H1 (cell line): ENCODE measurements around the gene SLC6A12. TPM values are rescaled to one million over a fixed set of nuclear protein-coding genes. Genes with fewer than 3 reads are reported as not detected.

Experiments used
- CTCF ChIA-PET: fragments of 300-600 bp; sonication (Branson Sonifier 250); formaldehyde crosslinking; loops from one replicate; lab custom pipeline; 2021; ENCODE audit not compliant: partially characterized antibody; lab: Charles Lee
- POLR2A ChIA-PET: fragments of 300-600 bp; sonication (Branson Sonifier 250); formaldehyde crosslinking; loops from one replicate; lab custom pipeline; 2021; ENCODE audit warnings: inconsistent platforms; ENCODE audit not compliant: partially characterized antibody; lab: Charles Lee
- DNase-seq, 2 experiments: peaks; one replicate each; pipeline versions ENCODE4 v3.0.0 to v3.0.0-alpha.2; 2010 to 2022; ENCODE audit warnings: low spot score in 2 of 2, low read depth in 1 of 2, mixed read lengths in 1 of 2
- FAIRE-seq: peaks from 2 replicates; lab custom pipeline; 2011; peaks lifted over from hg19 to GRCh38; lab: Jason Lieb, UNC
- H2AFZ ChIP-seq: 2 replicates; pipeline ENCODE4 v1.8.1; 2012; ENCODE audit warnings: low read length, inconsistent platforms
- H2AK5ac ChIP-seq: 2 replicates; pipeline ENCODE4 v1.6.1; 2013; ENCODE audit warnings: low read depth, low read length
- H2BK120ac ChIP-seq: replicated peaks from 2 replicates; pipeline ENCODE3; 2013; ENCODE audit warnings: low read depth, low read length, inconsistent platforms
- H2BK12ac ChIP-seq: 2 replicates; pipeline ENCODE4 v1.6.1; 2013; ENCODE audit warnings: low read depth, low read length
- H2BK15ac ChIP-seq: 2 replicates; pipeline ENCODE4 v1.6.1; 2013; ENCODE audit warnings: low read length
- H2BK20ac ChIP-seq: 2 replicates; pipeline ENCODE4 v1.6.1; 2013; ENCODE audit warnings: low read length
- H2BK5ac ChIP-seq: 2 replicates; pipeline ENCODE4 v1.6.1; 2013; ENCODE audit warnings: low read depth, low read length
- H3K14ac ChIP-seq: 2 replicates; pipeline ENCODE4 v1.6.1; 2013; ENCODE audit warnings: inconsistent platforms; ENCODE audit not compliant: insufficient read length
- H3K18ac ChIP-seq: 2 replicates; pipeline ENCODE4 v1.6.1; 2013; ENCODE audit warnings: low read length; ENCODE audit errors: extremely low read depth
- H3K23ac ChIP-seq: 2 replicates; pipeline ENCODE4 v1.6.1; 2013; ENCODE audit warnings: inconsistent platforms; ENCODE audit not compliant: insufficient read length
- H3K23me2 ChIP-seq: 2 replicates; pipeline ENCODE4 v1.6.1; 2013; ENCODE audit warnings: low read depth, low read length
- H3K27ac ChIP-seq: 2 replicates; pipeline ENCODE4 v1.6.1; 2011; ENCODE audit warnings: low read depth, low read length, inconsistent platforms
- H3K27me3 ChIP-seq, 4 experiments: replicated peaks in 1 of 4; 1 replicate in 1 of 4; 2 replicates in 3 of 4; pipeline versions ENCODE4 v1.6.1 to v1.8.1; 2011 to 2013; ENCODE audit warnings: low read length in 3 of 4, mild to moderate bottlenecking in 3 of 4, inconsistent platforms in 2 of 4, mixed read lengths in 2 of 4, moderate library complexity in 1 of 4; ENCODE audit not compliant: control insufficient read depth in 3 of 4, insufficient read depth in 3 of 4; ENCODE audit errors: extremely low read depth in 1 of 4
- H3K36me3 ChIP-seq, 4 experiments: 2 replicates each; pipeline versions ENCODE4 v1.6.1 to v1.8.1; 2011 to 2013; ENCODE audit warnings: mild to moderate bottlenecking in 4 of 4, low read length in 3 of 4, moderate library complexity in 2 of 4, control low read depth in 1 of 4, inconsistent platforms in 1 of 4; ENCODE audit not compliant: insufficient read depth in 4 of 4, control insufficient read depth in 2 of 4
- H3K4ac ChIP-seq: replicated peaks from 2 replicates; pipeline ENCODE3; 2013; ENCODE audit warnings: low read length, low read depth, mixed read lengths, inconsistent platforms; ENCODE audit not compliant: insufficient read length
- H3K4me1 ChIP-seq, 4 experiments: replicated peaks in 1 of 4; 1 replicate in 1 of 4; 2 replicates in 3 of 4; pipeline versions ENCODE4 v1.6.1 to v1.8.1; 2011 to 2013; ENCODE audit warnings: low read length in 3 of 4, inconsistent platforms in 2 of 4, mixed read lengths in 1 of 4; ENCODE audit not compliant: insufficient read depth in 4 of 4, control insufficient read depth in 3 of 4
- H3K4me2 ChIP-seq, 2 experiments: 2 replicates each; pipeline versions ENCODE4 v1.6.1 to v1.8.1; 2011 to 2013; ENCODE audit warnings: low read depth in 2 of 2, low read length in 2 of 2, control low read depth in 1 of 2, inconsistent platforms in 1 of 2, mild to moderate bottlenecking in 1 of 2; ENCODE audit not compliant: insufficient read depth in 1 of 2
- H3K4me3 ChIP-seq, 4 experiments: fragments of 200-600, 300-600 bp in 1 of 4; sonication (generic), shearing (Covaris generic), sonication (Bioruptor Twin) in 1 of 4; 2 replicates each; pipeline versions ENCODE4 v1.5.1 to v1.8.1; 2011 to 2016; ENCODE audit warnings: low read length in 4 of 4, low read depth in 3 of 4, control low read depth in 2 of 4, inconsistent platforms in 2 of 4, mild to moderate bottlenecking in 2 of 4, mixed read lengths in 1 of 4, moderate library complexity in 1 of 4; ENCODE audit not compliant: insufficient read depth in 2 of 4; ENCODE audit errors: extremely low read depth in 1 of 4
- H3K56ac ChIP-seq: replicated peaks from 2 replicates; pipeline ENCODE3; 2013; ENCODE audit warnings: low read depth, mild to moderate bottlenecking, mixed read lengths, low read length, inconsistent platforms; ENCODE audit not compliant: insufficient read length
- H3K79me1 ChIP-seq: 2 replicates; pipeline ENCODE4 v1.6.1; 2013; ENCODE audit warnings: low read depth, low read length, control low read depth
- H3K79me2 ChIP-seq, 2 experiments: 2 replicates each; pipeline versions ENCODE4 v1.6.1 to v1.8.1; 2012 to 2013; ENCODE audit warnings: low read length in 2 of 2, mild to moderate bottlenecking in 2 of 2, inconsistent platforms in 1 of 2; ENCODE audit not compliant: insufficient read depth in 2 of 2, control insufficient read depth in 1 of 2
- H3K9ac ChIP-seq, 4 experiments: replicated peaks in 1 of 4; 1 replicate in 1 of 4; 2 replicates in 3 of 4; pipeline versions ENCODE4 v1.6.1 to v1.8.1; 2011 to 2013; ENCODE audit warnings: low read depth in 3 of 4, low read length in 3 of 4, control low read depth in 2 of 4, mild to moderate bottlenecking in 2 of 4, moderate library complexity in 2 of 4, inconsistent platforms in 1 of 4; ENCODE audit errors: extremely low read depth in 1 of 4
- H3K9me3 ChIP-seq, 2 experiments: 2 replicates each; pipeline versions ENCODE4 v1.6.1 to v1.8.1; 2012 to 2013; ENCODE audit warnings: mild to moderate bottlenecking in 2 of 2, moderate library complexity in 2 of 2, control low read depth in 1 of 2, inconsistent platforms in 1 of 2, low read depth in 1 of 2, low read length in 1 of 2, mixed read lengths in 1 of 2; ENCODE audit not compliant: insufficient read depth in 2 of 2
- H4K20me1 ChIP-seq, 2 experiments: replicated peaks in 1 of 2; 2 replicates each; pipeline versions ENCODE3 to v1.8.1; 2011 to 2013; ENCODE audit warnings: inconsistent platforms in 2 of 2, low read length in 2 of 2, mild to moderate bottlenecking in 1 of 2; ENCODE audit not compliant: insufficient read depth in 2 of 2, control insufficient read depth in 1 of 2
- H4K5ac ChIP-seq: 2 replicates; pipeline ENCODE4 v1.6.1; 2013; ENCODE audit warnings: low read length, low read depth, mixed read lengths, inconsistent platforms; ENCODE audit not compliant: insufficient read length
- H4K8ac ChIP-seq: 2 replicates; pipeline ENCODE4 v1.8.0; 2013; ENCODE audit warnings: mild to moderate bottlenecking, moderate library complexity, low read length, inconsistent platforms; ENCODE audit not compliant: insufficient read depth; ENCODE audit errors: extremely low read depth
- H4K91ac ChIP-seq: replicated peaks from 2 replicates; pipeline ENCODE3; 2013; ENCODE audit warnings: low read length, mixed read lengths, inconsistent platforms; ENCODE audit not compliant: insufficient read length
- BACH1 ChIP-seq: IDR thresholded peaks from 2 replicates; pipeline ENCODE4 v1.6.1; 2012; ENCODE audit warnings: low read length, improper control_type of control experiment
- CEBPB ChIP-seq: IDR thresholded peaks from 2 replicates; pipeline ENCODE4 v1.6.1; 2012; ENCODE audit warnings: low read depth, low read length
- CHD2 ChIP-seq: IDR thresholded peaks from 2 replicates; pipeline ENCODE4 v1.6.1; 2012; ENCODE audit warnings: low read length, improper control_type of control experiment
- EZH2 ChIP-seq: fragments of 200-600 bp; sonication (generic); IDR thresholded peaks from 2 replicates; pipeline ENCODE4 v1.7.1; 2012; ENCODE audit warnings: low read depth, mild to moderate bottlenecking, moderate library complexity, low read length, inconsistent platforms; ENCODE audit not compliant: severe bottlenecking
- FOSL1 ChIP-seq: IDR thresholded peaks from 2 replicates; pipeline ENCODE4 v1.6.1; 2011; ENCODE audit warnings: mild to moderate bottlenecking, low read depth, low read length, moderate library complexity; ENCODE audit not compliant: insufficient read depth
- GABPA ChIP-seq: IDR thresholded peaks from 2 replicates; pipeline ENCODE4 v1.6.1; 2011; ENCODE audit warnings: mild to moderate bottlenecking, low read length, moderate library complexity, borderline replicate concordance; ENCODE audit not compliant: insufficient read depth
- KDM5A ChIP-seq: fragments of 200-600 bp; IDR thresholded peaks from 2 replicates; pipeline ENCODE4 v1.7.1; 2012; ENCODE audit warnings: mild to moderate bottlenecking, low read length, inconsistent platforms, mixed read lengths
- NANOG ChIP-seq: IDR thresholded peaks from 2 replicates; pipeline ENCODE4 v1.6.1; 2011; ENCODE audit warnings: low read length, low read depth, mild to moderate bottlenecking, inconsistent platforms; ENCODE audit not compliant: insufficient read depth, poor library complexity, severe bottlenecking
- POLR2A ChIP-seq, 2 experiments: IDR thresholded peaks; 1 replicate in 1 of 2; 2 replicates in 1 of 2; pipeline ENCODE4 v1.6.1; 2011; ENCODE audit warnings: low read depth in 2 of 2, low read length in 2 of 2, mild to moderate bottlenecking in 2 of 2; ENCODE audit errors: control extremely low read depth in 1 of 2
- RNF2 ChIP-seq: fragments of 200-900, 300-1000 bp; sonication (generic); IDR thresholded peaks from 2 replicates; pipeline ENCODE4 v1.7.1; 2016; ENCODE audit warnings: borderline replicate concordance, low read depth, mild to moderate bottlenecking, antibody characterized with exemption, low read length; ENCODE audit not compliant: poor library complexity, severe bottlenecking; ENCODE audit errors: missing control alignments
- SIN3A ChIP-seq, 2 experiments: IDR thresholded peaks in 1 of 2; conservative IDR thresholded peaks in 1 of 2; 2 replicates each; pipeline ENCODE4 v1.6.1; 2011 to 2012; ENCODE audit warnings: low read length in 2 of 2, improper control_type of control experiment in 1 of 2, low read depth in 1 of 2, mild to moderate bottlenecking in 1 of 2
- SP1 ChIP-seq: IDR thresholded peaks from 2 replicates; pipeline ENCODE4 v1.6.1; 2011; ENCODE audit warnings: low read depth, low read length
- SP4 ChIP-seq: IDR thresholded peaks from 2 replicates; pipeline ENCODE4 v1.6.1; 2012; ENCODE audit warnings: low read length, inconsistent platforms
- TAF7 ChIP-seq: optimal IDR thresholded peaks from 2 replicates; pipeline ENCODE3; 2011; ENCODE audit warnings: low read depth, mild to moderate bottlenecking, inconsistent platforms, low read length, moderate library complexity, borderline replicate concordance
- ZNF274 ChIP-seq: IDR thresholded peaks from 2 replicates; pipeline ENCODE4 v1.7.0; 2012; ENCODE audit warnings: low read length, borderline replicate concordance; ENCODE audit errors: extremely low read depth
- WGBS, 2 experiments: shearing (Covaris generic) in 1 of 2; methylation state at CpG; one replicate each; pipeline versions ENCODE4 v1.1.6 to v1.1.7; 2013 to 2015; ENCODE audit warnings: low lambda C conversion rate in 2 of 2, mixed read lengths in 2 of 2, inconsistent platforms in 1 of 2, low coverage in 1 of 2, missing lambda C conversion rate in 1 of 2; ENCODE audit not compliant: insufficient replicate concordance in 2 of 2, insufficient coverage in 1 of 2, insufficient read length in 1 of 2; ENCODE audit errors: extremely low coverage in 1 of 2, missing lambda C conversion rate in 1 of 2; 5-methylcytosine and 5-hydroxymethylcytosine counted together
- polyA plus RNA-seq, 7 experiments: library from polyadenylated mRNA; depleted of rRNA in 3 of 7; stranded (reverse) in 5 of 7; unstranded in 2 of 7; fragments of >200 nt in 5 of 7; fragments of 200-250 nt in 2 of 7; gene quantifications; 1 replicate in 5 of 7; 2 replicates in 1 of 7; 4 replicates in 1 of 7; pipeline versions ENCODE4 v1.2.1 to v1.2.3, GENCODE V29; 2011 to 2013; ENCODE audit warnings: missing spikeins in 2 of 7, mixed read lengths in 2 of 7
- total RNA-seq: library from RNA; stranded (reverse); fragmentation: NEBNext Ultra II Directional; extraction: Animal tissue kit (Norgen Biotek cat#: 25700); gene quantifications from 2 replicates; pipeline ENCODE4 v1.2.1, GENCODE V29; 2021

The SLC6A12 gene
- total and polyA plus RNA-seq, 2 of the 8 experiments (the other 6 are each of a cell fraction or from before 2014, with no cell fraction given), result 0.70 to 1.1 TPM

DNA sequence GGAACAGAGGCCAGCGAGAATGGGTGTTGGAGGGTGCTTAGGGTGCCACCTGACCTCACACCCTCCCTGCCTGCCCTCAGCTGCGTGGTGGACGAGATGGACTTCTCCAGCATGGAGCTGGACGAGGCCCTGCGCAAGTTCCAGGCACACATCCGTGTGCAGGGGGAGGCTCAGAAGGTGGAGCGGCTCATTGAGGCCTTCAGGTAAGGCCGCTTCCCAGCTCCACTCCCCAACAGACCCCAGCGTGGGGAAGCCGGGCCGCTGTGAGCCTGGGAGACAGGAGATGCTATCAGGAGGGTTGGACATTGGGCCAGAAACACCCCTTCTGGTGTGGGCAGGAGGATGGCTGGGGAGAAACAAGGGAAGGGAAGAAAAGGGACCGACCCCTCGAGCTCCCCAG, 57.0 kb downstream of the SLC6A12 start:
- Histone ChIP-seq H2BK12ac (no peak overlapping the region), H3K14ac (no peak overlapping the region), H3K4ac (no peak overlapping the region), H3K23ac (no peak overlapping the region), H3K27me3 (no peaks in the 10 kb centered on the region), H3K4me1 (peaks cover 0 to 9% (median 2%) of the 10 kb centered on the region in 4 experiments; a peak in 5 of 7 replicates), H4K8ac (no peak overlapping the region), H3K36me3 (no peaks in the 10 kb centered on the region), H3K79me1 (no peaks in the 10 kb centered on the region)
- ChIA-PET CTCF (interaction anchor here (4.0 to 6.6 kb wide), 2 partner anchors 12 to 63 kb away, joined by 14 to 39 read pairs; no protein-coding TSS in a partner anchor), POLR2A (no interaction called here)
- FAIRE-seq (no peak), DNase-seq (no peak)
- no peak for TF ChIP-seq SIN3A (conservative IDR thresholded peaks at IDR 0.05 in 1 of 2, IDR thresholded peaks at IDR 0.05 in 1 of 2; ENCODE audit: low read depth in 1 of 2, low read length in 2 of 2)
- no peak for TF ChIP-seq ZNF274
- no peak for TF ChIP-seq TAF7
- no peak for TF ChIP-seq CEBPB
- TF ChIP-seq NANOG, result no peak
- no peak for TF ChIP-seq RNF2
- TF ChIP-seq SP1, result no peak
- no peak for TF ChIP-seq FOSL1
- TF ChIP-seq GABPA, result no peak
- TF ChIP-seq SP4, result no peak
- no peak for TF ChIP-seq POLR2A (IDR thresholded peaks at IDR 0.05; ENCODE audit: control extremely low read depth in 1 of 2, low read depth in 2 of 2, low read length in 2 of 2)
- TF ChIP-seq CHD2, result no peak
- TF ChIP-seq KDM5A, result no peak
- no peak for TF ChIP-seq BACH1
- TF ChIP-seq EZH2, result no peak
- TF ChIP-seq, all 59 proteins: peak for 0
- Histone ChIP-seq H2BK15ac (no peak overlapping the region), H2BK5ac (no peak overlapping the region), H2AK5ac (no peak overlapping the region), H3K4me3 (no peak overlapping the region), H2BK120ac (no peak overlapping the region), H3K18ac (no peak overlapping the region), H2BK20ac (no peak overlapping the region), H3K56ac (no peak overlapping the region), H4K20me1 (no peaks in the 10 kb centered on the region), H2AFZ (no peak overlapping the region), H4K5ac (no peak overlapping the region), H3K9ac (no peak overlapping the region), H3K23me2 (no peaks in the 10 kb centered on the region), H3K27ac (no peak overlapping the region), H3K9me3 (no peaks in the 10 kb centered on the region), H4K91ac (no peak overlapping the region), H3K79me2 (no peaks in the 10 kb centered on the region), H3K4me2 (no peak overlapping the region)
- 95% methylated on average over 10 of the region's 13 CpGs; no CpG with 5 or more reads in 1 of the 2 experiments for WGBS, 2 experiments
